ENCODE results near the gene RDH14. TPM values are rescaled to one million over a fixed set of nuclear protein-coding genes. Genes with fewer than 3 reads are reported as not detected.
A peak's percentile ranks its signal among the peaks of the same experiment; 100 is the strongest.

Gene RDH14
- total RNA-seq, 4 donors from 2014 or later: 34.3 to 58.3 (median 44.4) TPM

- no peaks in the 10 kb centered on the region for H3K27me3 ChIP-seq
- H3K9me3 ChIP-seq: no peaks in the 10 kb centered on the region
- intact Hi-C loops (cut with DNase I): no loop called here
- H3K36me3 ChIP-seq: no peaks in the 10 kb centered on the region
- no peak for TF ChIP-seq POLR2A (IDR thresholded peaks at IDR 0.05)
- TF ChIP-seq, protein P1, sequence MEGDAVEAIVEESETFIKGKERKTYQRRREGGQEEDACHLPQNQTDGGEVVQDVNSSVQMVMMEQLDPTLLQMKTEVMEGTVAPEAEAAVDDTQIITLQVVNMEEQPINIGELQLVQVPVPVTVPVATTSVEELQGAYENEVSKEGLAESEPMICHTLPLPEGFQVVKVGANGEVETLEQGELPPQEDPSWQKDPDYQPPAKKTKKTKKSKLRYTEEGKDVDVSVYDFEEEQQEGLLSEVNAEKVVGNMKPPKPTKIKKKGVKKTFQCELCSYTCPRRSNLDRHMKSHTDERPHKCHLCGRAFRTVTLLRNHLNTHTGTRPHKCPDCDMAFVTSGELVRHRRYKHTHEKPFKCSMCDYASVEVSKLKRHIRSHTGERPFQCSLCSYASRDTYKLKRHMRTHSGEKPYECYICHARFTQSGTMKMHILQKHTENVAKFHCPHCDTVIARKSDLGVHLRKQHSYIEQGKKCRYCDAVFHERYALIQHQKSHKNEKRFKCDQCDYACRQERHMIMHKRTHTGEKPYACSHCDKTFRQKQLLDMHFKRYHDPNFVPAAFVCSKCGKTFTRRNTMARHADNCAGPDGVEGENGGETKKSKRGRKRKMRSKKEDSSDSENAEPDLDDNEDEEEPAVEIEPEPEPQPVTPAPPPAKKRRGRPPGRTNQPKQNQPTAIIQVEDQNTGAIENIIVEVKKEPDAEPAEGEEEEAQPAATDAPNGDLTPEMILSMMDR (IDR thresholded peaks at IDR 0.05): no peak
- H3K4me1 ChIP-seq: no peaks in the 10 kb centered on the region
- WGBS, 2 donors: 82 to 85% methylated on average over 2 of the region's 2 CpGs
- DNase-seq: no peak
- no peak overlapping the region for H3K27ac ChIP-seq
- no peak overlapping the region for H3K4me3 ChIP-seq (replicated peaks in 1 of 3)
Observed at GRCh38 chr2:18527326-18527725, 33.1 kb downstream of the RDH14 start.

- TF ChIP-seq, protein P1 (IDR thresholded peaks at IDR 0.05): no peak
- TF ChIP-seq POLR2A (IDR thresholded peaks at IDR 0.05): no peak
- no peaks in the 10 kb centered on the region for H3K9me3 ChIP-seq
- no peak overlapping the region for H3K27ac ChIP-seq
- H3K4me3 ChIP-seq (replicated peaks in 1 of 3): no peak overlapping the region
- no peaks in the 10 kb centered on the region for H3K4me1 ChIP-seq
- 69 to 83% methylated on average over 7 of the region's 7 CpGs for WGBS, 2 donors
- no peak for DNase-seq
- H3K36me3 ChIP-seq: no peaks in the 10 kb centered on the region
- no peaks in the 10 kb centered on the region for H3K27me3 ChIP-seq
- intact Hi-C loops (cut with DNase I): no loop called here
Observed at GRCh38 chr2:18526429-18526828, 34.0 kb downstream of the RDH14 start.

DNA sequence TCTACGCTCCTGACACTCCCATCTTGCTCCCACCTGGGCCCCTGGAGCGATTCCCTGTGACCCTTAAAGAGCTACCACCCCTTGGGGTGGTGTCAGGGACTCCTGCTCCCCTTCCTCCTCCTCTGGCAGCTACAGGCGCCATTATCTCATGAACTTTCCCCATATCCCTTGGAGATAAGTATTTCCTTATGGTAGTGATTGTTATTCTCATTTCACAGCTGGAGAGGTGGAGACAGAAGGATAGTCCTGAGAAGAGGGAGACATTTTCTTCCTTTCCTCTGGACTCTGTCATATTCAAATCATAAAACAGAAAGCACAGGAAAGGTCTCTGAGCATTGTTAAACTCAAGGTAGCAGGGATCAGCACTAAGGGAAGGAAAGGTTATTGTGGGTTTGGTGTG, 34.6 kb downstream of the RDH14 start:
- intact Hi-C loops (cut with DNase I): no loop called here
- H3K4me1 ChIP-seq: no peaks in the 10 kb centered on the region
- TF ChIP-seq, protein P1 (IDR thresholded peaks at IDR 0.05): no peak
- no peak for TF ChIP-seq POLR2A (IDR thresholded peaks at IDR 0.05)

DNA sequence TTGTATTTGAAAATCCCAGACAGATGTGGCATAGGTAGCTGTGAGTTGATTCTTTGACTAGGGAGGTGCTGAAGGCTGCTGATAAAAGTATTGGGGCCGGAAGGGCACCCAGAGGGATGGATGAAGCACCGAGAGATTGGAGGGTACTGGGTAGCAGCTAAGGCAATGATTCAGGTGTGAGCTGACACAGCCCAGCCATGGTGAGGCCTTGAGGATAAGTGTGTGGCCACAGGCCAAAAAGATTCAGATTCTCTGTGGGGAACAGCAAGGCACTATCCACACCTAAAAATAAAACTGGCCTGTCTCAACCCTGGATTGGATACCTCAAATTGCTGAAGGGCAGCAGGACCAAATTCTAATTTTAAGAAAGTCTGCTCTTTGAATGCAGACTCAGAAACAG, 35.2 kb downstream of the RDH14 start:
- 92 to 96% methylated on average over 2 of the region's 2 CpGs for WGBS, 2 donors
- DNase-seq: no peak
- Histone ChIP-seq H3K36me3 (no peaks in the 10 kb centered on the region), H3K4me1 (peaks cover 0 to 5% of the 10 kb centered on the region in 2 donors), H3K9me3 (no peaks in the 10 kb centered on the region), H3K4me3 (replicated peaks in 1 of 3) (no peak overlapping the region), H3K27me3 (no peaks in the 10 kb centered on the region), H3K27ac (no peak overlapping the region)
- TF ChIP-seq POLR2A (IDR thresholded peaks at IDR 0.05): no peak
- TF ChIP-seq, protein P1 (IDR thresholded peaks at IDR 0.05): no peak
- intact Hi-C loops (cut with DNase I): no loop called here

More for the DNA sequence above, 34.6 kb downstream of the RDH14 start:
- H3K4me3 ChIP-seq (replicated peaks in 1 of 3): no peak overlapping the region
- WGBS, 2 donors: 92 to 96% methylated on average over 3 of the region's 3 CpGs
- no peaks in the 10 kb centered on the region for H3K36me3 ChIP-seq
- H3K27ac ChIP-seq: no peak overlapping the region
- H3K9me3 ChIP-seq: no peaks in the 10 kb centered on the region
- DNase-seq: no peak
- no peaks in the 10 kb centered on the region for H3K27me3 ChIP-seq

GRCh38 chr2:18522484-18523146, 37.8 kb downstream of the RDH14 start:
- Histone ChIP-seq H3K27me3 (no peaks in the 10 kb centered on the region), H3K27ac (no peak overlapping the region), H3K9me3 (no peaks in the 10 kb centered on the region), H3K4me1 (peaks cover 0 to 7% of the 10 kb centered on the region in 2 donors), H3K36me3 (no peaks in the 10 kb centered on the region), H3K4me3 (replicated peaks in 1 of 3) (no peak overlapping the region)
- peak in 1 of 2 donors; percentile 24 for DNase-seq
- TF ChIP-seq, protein P1 (IDR thresholded peaks at IDR 0.05): no peak
- no peak for TF ChIP-seq POLR2A (IDR thresholded peaks at IDR 0.05)
- WGBS, 2 donors: 97 to 100% methylated on average over 2 of the region's 2 CpGs
- intact Hi-C loops (cut with DNase I): loop anchor here (5.0 kb wide), 1 partner anchor 1340 kb away; no protein-coding TSS in a partner anchor
